Measurements from ENCODE around the gene ADISSP. TPM values are rescaled to one million over a fixed set of nuclear protein-coding genes. Genes with fewer than 3 reads are reported as not detected.

Gene ADISSP
- total and polyA plus RNA-seq, 7 experiments from 2014 or later = 14.0 to 27.4 (median 20.7) TPM

DNA sequence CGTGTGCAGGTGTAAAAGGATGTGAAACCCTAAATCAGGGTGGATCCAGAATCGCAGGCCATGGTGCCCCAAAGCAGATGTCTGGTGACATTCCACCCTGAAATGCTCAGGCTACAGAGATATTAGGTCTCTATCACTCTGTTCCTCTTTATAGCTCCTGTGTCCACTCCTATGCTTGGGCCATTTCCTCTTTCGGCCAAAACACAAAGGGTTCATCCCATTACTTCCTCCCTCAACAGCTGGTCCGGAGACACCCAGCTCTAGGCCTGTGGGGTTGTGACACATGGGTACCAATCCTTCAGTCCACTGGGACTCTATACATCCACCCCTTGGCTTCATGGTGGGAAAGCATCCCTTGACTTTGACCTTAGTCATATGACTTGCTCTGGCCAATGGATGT, 53.5 kb downstream of the ADISSP start:
- H3K4me3 Mint-ChIP-seq = no peak overlapping the region
- H3K27me3 ChIP-seq (ENCODE audit: control insufficient read depth in 2 of 2, insufficient read depth in 2 of 2, low read length in 2 of 2) = no peaks in the 10 kb centered on the region
- no peaks in the 10 kb centered on the region for H3K4me1 ChIP-seq (ENCODE audit: control insufficient read depth in 2 of 2, insufficient read depth in 2 of 2, low read length in 2 of 2)
- intact Hi-C loops (cut with micrococcal nuclease) = no loop called here
- no peaks in the 10 kb centered on the region for H3K36me3 ChIP-seq (ENCODE audit: control insufficient read depth in 2 of 3, insufficient read depth in 3 of 3, low read length in 3 of 3)
- H3K4me1 Mint-ChIP-seq = peaks cover 0 to 3% (median 0%) of the 10 kb centered on the region in 7 donors
- H3K4me3 ChIP-seq (ENCODE audit: low read length) = no peak overlapping the region
- ATAC-seq (peak; percentile 61), DNase-seq (no peak)
- no peak overlapping the region for H3K27ac Mint-ChIP-seq
- H3K36me3 Mint-ChIP-seq = no peaks in the 10 kb centered on the region
- no peak overlapping the region for H3K27ac ChIP-seq (ENCODE audit: low read depth, low read length)
- ChIA-PET POLR2A (no interaction called here), CTCF (no interaction called here)
- no peaks in the 10 kb centered on the region for H3K9me3 ChIP-seq (ENCODE audit: control insufficient read depth in 2 of 3, low read length in 3 of 3)
- H3K27me3 Mint-ChIP-seq = peaks cover 0 to 15% (median 7%) of the 10 kb centered on the region in 5 donors
- no peaks in the 10 kb centered on the region for H3K9me3 Mint-ChIP-seq

DNA sequence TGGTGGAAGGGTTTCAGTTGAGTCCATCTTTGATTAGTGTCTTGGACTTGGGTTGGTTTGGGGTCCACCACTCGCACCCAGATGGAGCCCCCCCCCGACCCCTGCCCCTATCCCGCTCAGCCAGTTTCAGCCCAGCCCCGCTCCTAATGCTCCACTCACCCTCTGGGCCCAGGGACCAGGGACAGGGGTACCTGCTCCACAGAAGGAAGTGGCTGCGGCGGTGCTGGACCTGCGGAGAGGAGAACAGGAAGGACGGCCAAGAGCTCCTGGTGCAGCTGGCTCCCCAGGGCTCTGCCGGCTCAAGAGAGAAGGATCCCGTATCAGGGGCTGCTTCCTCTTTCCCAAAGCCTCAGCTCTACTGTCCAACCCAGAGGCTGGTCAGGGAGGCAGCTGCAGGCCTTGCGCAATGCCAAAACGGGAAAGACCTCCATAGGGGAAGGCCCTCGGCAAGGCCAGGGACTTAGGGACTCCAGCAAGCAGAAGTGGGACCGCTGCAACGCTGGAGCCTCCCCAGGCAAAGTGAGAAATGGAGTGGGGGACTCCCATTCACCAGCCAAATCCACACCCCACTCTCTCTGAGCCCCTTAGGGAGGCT, 55.2 kb downstream of the ADISSP start, which contains the start of gene SIGLEC1:
Gene SIGLEC1, minus strand, starts transcription at position 322 of the 595 bp plus-strand sequence. CDS start 5,472 bp downstream, outside the sequence.
- no peaks in the 10 kb centered on the region for H3K4me1 ChIP-seq (ENCODE audit: control insufficient read depth in 2 of 2, insufficient read depth in 2 of 2, low read length in 2 of 2)
- POLR2A ChIA-PET = interaction anchor here (0.6 kb wide), 1 partner anchor 155 kb away, joined by 3 read pairs; no protein-coding TSS in a partner anchor

DNA sequence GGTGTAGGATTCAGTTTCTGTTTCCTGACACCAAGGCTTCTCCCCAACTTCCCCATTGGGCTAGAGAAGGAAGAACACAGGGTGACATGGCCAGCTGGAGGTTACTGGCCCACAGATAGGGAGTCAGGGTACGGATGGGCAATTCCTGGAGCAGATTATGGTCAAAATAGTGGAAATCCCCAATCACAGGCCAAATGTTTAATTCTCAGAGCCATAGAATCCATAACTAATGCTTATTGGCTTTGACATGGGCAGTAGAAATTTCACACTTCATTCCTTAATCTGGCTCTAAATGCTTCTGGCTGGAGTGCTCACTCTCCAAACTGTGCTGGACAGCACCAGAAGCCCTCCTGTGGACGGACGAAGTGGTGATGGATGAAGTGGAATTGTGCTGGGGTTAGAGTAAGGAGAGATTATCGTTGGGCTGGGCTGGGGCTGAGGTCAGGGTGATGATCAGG, 56.0 kb downstream of the ADISSP start:
- peaks cover 6 to 10% (median 7%) of the 10 kb centered on the region in 5 donors for H3K27me3 Mint-ChIP-seq
- Histone ChIP-seq H3K36me3 (ENCODE audit: control insufficient read depth in 2 of 3, insufficient read depth in 3 of 3, low read length in 3 of 3) (no peaks in the 10 kb centered on the region), H3K4me1 (ENCODE audit: control insufficient read depth in 2 of 2, insufficient read depth in 2 of 2, low read length in 2 of 2) (no peaks in the 10 kb centered on the region), H3K9me3 (ENCODE audit: control insufficient read depth in 2 of 3, low read length in 3 of 3) (no peaks in the 10 kb centered on the region), H3K4me3 (ENCODE audit: low read length) (no peak overlapping the region), H3K27ac (ENCODE audit: low read depth, low read length) (no peak overlapping the region), H3K27me3 (ENCODE audit: control insufficient read depth in 2 of 2, insufficient read depth in 2 of 2, low read length in 2 of 2) (no peaks in the 10 kb centered on the region)
- ChIA-PET POLR2A (no interaction called here), CTCF (interaction anchor here (0.8 to 1.5 kb wide), 5 partner anchors 8 to 35 kb away, joined by 3 to 4 read pairs (median 4); no protein-coding TSS in a partner anchor)
- H3K27ac Mint-ChIP-seq = no peak overlapping the region
- peaks cover 0 to 3% (median 0%) of the 10 kb centered on the region in 7 donors for H3K4me1 Mint-ChIP-seq
- DNase-seq (no peak), ATAC-seq (no peak)
- no peak overlapping the region for H3K4me3 Mint-ChIP-seq
- no peaks in the 10 kb centered on the region for H3K36me3 Mint-ChIP-seq
- intact Hi-C loops (cut with micrococcal nuclease) = loop anchor here (1.0 to 2.0 kb wide), 2 partner anchors 35 to 149 kb away; no protein-coding TSS in a partner anchor
- no peaks in the 10 kb centered on the region for H3K9me3 Mint-ChIP-seq

More for the DNA sequence above, 55.2 kb downstream of the ADISSP start, which contains the start of gene SIGLEC1:
- H3K36me3 ChIP-seq (ENCODE audit: control insufficient read depth in 2 of 3, insufficient read depth in 3 of 3, low read length in 3 of 3) = no peaks in the 10 kb centered on the region
- no peaks in the 10 kb centered on the region for H3K9me3 ChIP-seq (ENCODE audit: control insufficient read depth in 2 of 3, low read length in 3 of 3)
- ATAC-seq (peak; percentile 63), DNase-seq (no peak)
- intact Hi-C loops (cut with micrococcal nuclease) = no loop called here
- no peak within 1 kb of the TSS for H3K27ac ChIP-seq (ENCODE audit: low read depth, low read length)
- no peaks in the 10 kb centered on the region for H3K36me3 Mint-ChIP-seq
- H3K9me3 Mint-ChIP-seq = no peaks in the 10 kb centered on the region
- H3K4me3 ChIP-seq (ENCODE audit: low read length) = no peak within 1 kb of the TSS
- peaks cover 6 to 10% (median 7%) of the 10 kb centered on the region in 5 donors for H3K27me3 Mint-ChIP-seq
- no peak within 1 kb of the TSS for H3K27ac Mint-ChIP-seq
- H3K4me1 Mint-ChIP-seq = peaks cover 0 to 3% (median 0%) of the 10 kb centered on the region in 7 donors
- H3K27me3 ChIP-seq (ENCODE audit: control insufficient read depth in 2 of 2, insufficient read depth in 2 of 2, low read length in 2 of 2) = no peaks in the 10 kb centered on the region
- CTCF ChIA-PET = no interaction called here
- no peak within 1 kb of the TSS for H3K4me3 Mint-ChIP-seq

DNA sequence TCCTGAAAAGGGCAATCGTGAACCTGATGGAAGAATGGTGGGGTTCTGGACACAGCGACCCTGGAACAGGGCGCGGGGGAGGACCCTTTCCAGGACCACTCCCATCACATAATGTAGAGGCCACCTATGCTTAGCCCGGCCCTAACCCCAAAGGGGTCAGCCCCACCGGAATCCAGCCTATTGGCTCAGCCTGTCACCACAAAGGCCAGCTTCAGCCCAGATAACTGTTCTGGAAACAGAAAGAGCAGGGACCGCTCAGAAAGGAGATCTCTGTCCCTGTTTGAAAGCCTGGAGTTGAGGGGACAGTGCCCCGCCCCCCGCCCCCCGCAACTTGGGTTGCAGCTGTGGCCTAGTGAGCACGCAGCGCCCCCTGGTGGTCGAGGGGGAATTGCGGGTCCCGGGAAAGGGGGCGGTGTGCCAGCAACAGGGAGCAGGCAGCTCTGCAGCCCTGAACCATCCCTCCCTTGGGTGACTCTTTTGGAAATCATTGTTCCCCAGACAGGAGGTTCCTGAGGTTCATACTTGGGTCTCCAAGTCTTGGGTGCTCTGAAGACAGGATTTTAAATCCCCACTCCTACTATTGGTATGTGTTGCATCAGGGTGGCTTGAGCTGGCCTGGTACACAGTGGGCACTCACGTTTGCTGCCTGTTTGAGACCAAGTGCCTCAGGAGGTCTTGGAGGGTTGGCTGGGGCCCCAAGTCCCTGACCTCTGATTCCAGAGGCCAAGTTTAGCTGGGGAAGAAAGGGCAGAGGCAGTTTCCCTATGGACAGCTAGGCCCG, 56.7 kb downstream of the ADISSP start:
- Histone ChIP-seq H3K36me3 (ENCODE audit: control insufficient read depth in 2 of 3, insufficient read depth in 3 of 3, low read length in 3 of 3) (no peaks in the 10 kb centered on the region), H3K4me1 (ENCODE audit: control insufficient read depth in 2 of 2, insufficient read depth in 2 of 2, low read length in 2 of 2) (no peaks in the 10 kb centered on the region), H3K27me3 (ENCODE audit: control insufficient read depth in 2 of 2, insufficient read depth in 2 of 2, low read length in 2 of 2) (no peaks in the 10 kb centered on the region), H3K4me3 (ENCODE audit: low read length) (no peak overlapping the region), H3K9me3 (ENCODE audit: control insufficient read depth in 2 of 3, low read length in 3 of 3) (no peaks in the 10 kb centered on the region), H3K27ac (ENCODE audit: low read depth, low read length) (no peak overlapping the region)
- H3K27me3 Mint-ChIP-seq = peaks cover 6 to 10% (median 7%) of the 10 kb centered on the region in 5 donors
- DNase-seq (peak; percentile 43 to 86 (median 61)), ATAC-seq (peak; percentile 62)
- H3K36me3 Mint-ChIP-seq = no peaks in the 10 kb centered on the region
- CTCF ChIA-PET = interaction anchor here (0.6 to 1.5 kb wide), 7 partner anchors 8 to 36 kb away, joined by 3 to 5 read pairs (median 4); no protein-coding TSS in a partner anchor
- no peaks in the 10 kb centered on the region for H3K9me3 Mint-ChIP-seq
- no peak overlapping the region for H3K4me3 Mint-ChIP-seq
- POLR2A ChIA-PET = no interaction called here
- H3K4me1 Mint-ChIP-seq = peaks cover 0 to 3% (median 0%) of the 10 kb centered on the region in 7 donors
- H3K27ac Mint-ChIP-seq = no peak overlapping the region
- intact Hi-C loops (cut with micrococcal nuclease) = loop anchor here (1.0 to 2.0 kb wide), 2 partner anchors 35 to 148 kb away; no protein-coding TSS in a partner anchor

DNA sequence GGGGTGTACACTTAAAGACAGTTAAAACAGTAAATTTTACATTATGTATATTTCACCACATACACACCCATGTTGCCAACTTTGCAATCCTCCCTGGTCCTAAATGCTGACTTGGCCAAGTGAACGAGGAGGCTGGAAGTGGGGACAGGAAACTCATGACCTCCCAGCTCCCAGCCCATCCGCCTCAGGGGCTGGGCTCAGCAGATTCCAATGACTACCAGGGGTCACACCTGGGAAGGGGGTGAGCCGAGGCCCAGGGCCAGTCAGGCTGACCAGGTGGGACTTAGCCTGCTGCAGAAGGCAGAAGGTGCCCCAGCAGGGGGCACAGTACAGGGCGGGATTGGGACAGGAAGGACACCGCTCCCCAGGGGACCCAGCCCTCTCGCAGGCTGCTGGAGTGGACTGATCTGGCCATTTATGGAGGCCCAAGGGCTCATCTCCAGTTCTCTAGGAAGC, 57.5 kb downstream of the ADISSP start:
- Mint-ChIP-seq H3K27ac (peak overlapping the region in 1 of 9 donors; percentile 46), H3K4me1 (peaks cover 0 to 3% (median 0%) of the 10 kb centered on the region in 7 donors), H3K27me3 (peaks cover 6 to 10% (median 7%) of the 10 kb centered on the region in 5 donors), H3K9me3 (no peaks in the 10 kb centered on the region), H3K4me3 (no peak overlapping the region), H3K36me3 (no peaks in the 10 kb centered on the region)
- CTCF ChIA-PET = interaction anchor here (0.8 to 1.5 kb wide), 5 partner anchors 9 to 504 kb away, joined by 3 to 5 read pairs (median 4); no protein-coding TSS in a partner anchor
- no peak overlapping the region for H3K4me3 ChIP-seq (ENCODE audit: low read length)
- H3K27ac ChIP-seq (ENCODE audit: low read depth, low read length) = no peak overlapping the region
- ATAC-seq (no peak), DNase-seq (no peak)
- no peaks in the 10 kb centered on the region for H3K4me1 ChIP-seq (ENCODE audit: control insufficient read depth in 2 of 2, insufficient read depth in 2 of 2, low read length in 2 of 2)
- POLR2A ChIA-PET = no interaction called here
- no peaks in the 10 kb centered on the region for H3K9me3 ChIP-seq (ENCODE audit: control insufficient read depth in 2 of 3, low read length in 3 of 3)
- no peaks in the 10 kb centered on the region for H3K36me3 ChIP-seq (ENCODE audit: control insufficient read depth in 2 of 3, insufficient read depth in 3 of 3, low read length in 3 of 3)
- H3K27me3 ChIP-seq (ENCODE audit: control insufficient read depth in 2 of 2, insufficient read depth in 2 of 2, low read length in 2 of 2) = no peaks in the 10 kb centered on the region
- intact Hi-C loops (cut with micrococcal nuclease) = loop anchor here in 1 of 2 donors (2.0 kb wide), 1 partner anchor 147 kb away; no protein-coding TSS in a partner anchor

DNA sequence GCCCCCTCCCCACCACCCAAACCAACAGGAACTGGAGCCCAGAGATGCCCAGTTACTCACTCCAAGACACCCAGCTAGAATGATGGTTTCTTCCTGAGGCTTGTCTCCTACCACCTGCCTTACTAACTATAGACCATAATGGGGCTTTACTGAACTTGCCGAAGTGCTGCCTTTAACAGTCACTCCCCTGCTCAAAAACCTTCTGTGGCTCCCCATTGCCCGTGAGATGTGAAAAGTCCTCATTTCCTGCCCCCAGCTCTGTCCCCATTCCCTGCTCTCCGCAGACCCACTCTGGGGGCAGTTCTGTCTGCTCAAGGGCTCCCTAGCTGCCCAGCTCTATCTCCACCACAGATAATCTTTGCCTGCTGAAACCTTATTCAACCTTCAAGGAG, 60.0 kb downstream of the ADISSP start:
- CTCF ChIA-PET = interaction anchor here (0.6 kb wide), 1 partner anchor 373 kb away, joined by 3 read pairs; no protein-coding TSS in a partner anchor
- no peak for DNase-seq
- no peaks in the 10 kb centered on the region for H3K36me3 Mint-ChIP-seq
- H3K36me3 ChIP-seq (ENCODE audit: control insufficient read depth in 2 of 3, insufficient read depth in 3 of 3, low read length in 3 of 3) = no peaks in the 10 kb centered on the region
- POLR2A ChIA-PET = no interaction called here
- H3K27ac ChIP-seq (ENCODE audit: low read depth, low read length) = no peak overlapping the region
- no peak overlapping the region for H3K4me3 ChIP-seq (ENCODE audit: low read length)
- peaks cover 6 to 10% (median 7%) of the 10 kb centered on the region in 5 donors for H3K27me3 Mint-ChIP-seq
- no peaks in the 10 kb centered on the region for H3K9me3 Mint-ChIP-seq
- no peaks in the 10 kb centered on the region for H3K27me3 ChIP-seq (ENCODE audit: control insufficient read depth in 2 of 2, insufficient read depth in 2 of 2, low read length in 2 of 2)
- no peaks in the 10 kb centered on the region for H3K9me3 ChIP-seq (ENCODE audit: control insufficient read depth in 2 of 3, low read length in 3 of 3)
- no peaks in the 10 kb centered on the region for H3K4me1 ChIP-seq (ENCODE audit: control insufficient read depth in 2 of 2, insufficient read depth in 2 of 2, low read length in 2 of 2)
- H3K4me1 Mint-ChIP-seq = peaks cover 0 to 3% (median 0%) of the 10 kb centered on the region in 7 donors
- intact Hi-C loops (cut with micrococcal nuclease) = no loop called here
- no peak for ATAC-seq
- no peak overlapping the region for H3K4me3 Mint-ChIP-seq
- H3K27ac Mint-ChIP-seq = peak overlapping the region in 2 of 9 donors; percentile 12 to 62
